HUES6 (cell line): Measurements from ENCODE around the gene FBXO2.
"Not testable (repeated sequence)": the region's sequence is repeated elsewhere in the genome, so short reads cannot be mapped to it uniquely, and the experiment has no call there.

Experiments used
- H3K27ac ChIP-seq: 2 replicates; pipeline ENCODE4 v1.7.0; 2013; ENCODE audit warnings: low read depth, mild to moderate bottlenecking, low read length, inconsistent platforms
- H3K27me3 ChIP-seq: 2 replicates; pipeline ENCODE4 v1.6.1; 2013; ENCODE audit warnings: low read length; ENCODE audit not compliant: control insufficient read depth, insufficient read depth
- H3K36me3 ChIP-seq: 2 replicates; pipeline ENCODE4 v1.6.1; 2013; ENCODE audit warnings: low read length; ENCODE audit not compliant: control insufficient read depth, insufficient read depth
- H3K4me1 ChIP-seq: 2 replicates; pipeline ENCODE4 v1.6.1; 2013; ENCODE audit warnings: low read length; ENCODE audit not compliant: control insufficient read depth, insufficient read depth
- H3K4me3 ChIP-seq: 2 replicates; pipeline ENCODE4 v1.5.1; 2013; ENCODE audit warnings: low read depth, low read length
- H3K9ac ChIP-seq: one replicate; pipeline ENCODE4 v1.6.1; 2013; ENCODE audit warnings: mild to moderate bottlenecking, low read length
- H3K9me3 ChIP-seq: 2 replicates; pipeline ENCODE4 v1.6.1; 2013; ENCODE audit warnings: low read depth, low read length; ENCODE audit not compliant: control insufficient read depth, insufficient read depth

The FBXO2 gene

DNA sequence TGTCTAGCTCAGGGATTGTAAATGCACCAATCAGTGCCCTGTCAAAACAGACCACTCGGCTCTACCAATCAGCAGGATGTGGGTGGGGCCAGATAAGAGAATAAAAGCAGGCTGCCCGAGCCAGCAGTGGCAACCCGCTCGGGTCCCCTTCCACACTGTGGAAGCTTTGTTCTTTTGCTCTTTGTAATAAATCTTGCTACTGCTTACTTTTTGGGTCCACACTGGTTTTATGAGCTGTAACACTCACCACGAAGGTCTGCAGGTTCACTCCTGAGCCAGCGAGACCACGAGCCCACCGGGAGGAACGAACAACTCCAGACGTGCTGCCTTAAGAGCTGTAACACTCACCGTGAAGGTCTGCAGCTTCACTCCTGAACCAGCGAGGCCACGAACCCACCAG lies 44.9 kb downstream of the FBXO2 start:
- H3K4me3 ChIP-seq, H3K4me1 ChIP-seq, H3K36me3 ChIP-seq, H3K9ac ChIP-seq, H3K9me3 ChIP-seq, H3K27ac ChIP-seq, H3K27me3 ChIP-seq: not testable (repeated sequence)

DNA sequence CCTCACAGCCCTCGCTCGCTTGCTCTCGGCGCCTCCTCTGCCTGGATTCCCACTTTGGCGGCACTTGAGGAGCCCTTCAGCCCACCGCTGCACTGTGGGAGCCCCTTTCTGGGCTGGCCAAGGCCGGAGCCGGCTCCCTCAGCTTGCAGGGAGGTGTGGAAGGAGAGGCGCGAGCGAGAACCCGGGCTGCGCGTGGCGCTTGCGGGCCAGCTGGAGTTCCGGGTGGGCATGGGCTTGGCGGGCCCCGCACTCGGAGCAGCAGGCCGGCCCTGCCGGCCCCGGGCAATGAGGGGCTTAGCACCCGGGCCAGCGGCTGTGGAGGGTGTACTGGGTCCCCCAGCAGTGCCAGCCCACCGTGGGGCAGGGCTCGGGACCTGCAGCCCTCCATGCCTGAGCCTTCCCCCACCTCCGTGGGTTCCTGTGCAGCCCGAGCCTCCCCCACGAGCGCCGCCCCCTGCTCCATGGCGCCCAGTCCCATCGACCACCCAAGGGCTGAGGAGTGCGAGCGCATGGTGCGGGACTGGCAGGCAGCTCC lies 45.6 kb downstream of the FBXO2 start:
- not testable (repeated sequence) for H3K27ac ChIP-seq, H3K9me3 ChIP-seq, H3K27me3 ChIP-seq, H3K4me1 ChIP-seq, H3K4me3 ChIP-seq, H3K36me3 ChIP-seq, H3K9ac ChIP-seq

DNA sequence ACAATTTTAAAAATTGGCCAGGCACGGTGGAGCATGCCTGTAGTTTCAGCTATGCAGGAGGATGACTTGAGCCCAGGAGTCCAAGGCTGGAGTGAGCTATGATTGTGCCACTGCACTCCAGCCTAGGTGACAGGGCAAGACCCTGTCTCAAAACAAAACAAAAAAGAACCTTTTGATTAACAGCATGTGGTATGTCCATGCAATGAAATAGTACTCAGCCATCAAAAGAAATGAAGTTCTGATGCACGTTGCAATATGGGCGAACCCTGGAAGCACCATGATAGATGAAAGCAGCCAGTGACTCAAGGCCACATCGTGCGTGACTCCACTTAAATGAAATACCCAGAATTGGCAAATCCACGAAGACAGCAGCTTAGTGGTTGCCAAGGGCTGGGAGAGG lies 47.5 kb downstream of the FBXO2 start:
- H3K27me3 ChIP-seq: no peaks in the 10 kb centered on the region
- no peak overlapping the region for H3K27ac ChIP-seq

DNA sequence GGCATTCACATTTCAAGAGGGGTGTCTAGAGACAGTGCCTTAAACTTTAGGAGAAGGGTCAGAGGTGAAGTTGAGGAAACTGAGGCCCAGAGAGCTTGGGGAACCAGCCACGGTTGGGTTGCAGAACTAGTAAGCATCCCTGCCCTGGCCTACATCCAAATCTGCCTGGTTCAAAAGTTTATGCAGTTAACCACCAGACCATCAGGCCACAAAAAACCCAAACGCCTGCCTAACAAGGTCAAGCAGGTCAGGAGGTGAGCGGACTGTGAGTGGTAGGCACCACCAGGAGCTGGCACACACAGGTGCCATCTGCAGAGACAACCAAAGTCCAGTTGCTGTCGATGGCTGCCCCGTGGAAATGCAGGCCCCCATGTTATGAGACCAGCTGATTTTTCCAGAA lies 51.2 kb downstream of the FBXO2 start:
- Histone ChIP-seq H3K4me3 (no peak overlapping the region), H3K27me3 (no peaks in the 10 kb centered on the region), H3K36me3 (no peaks in the 10 kb centered on the region), H3K4me1 (peaks cover 9% of the 10 kb centered on the region), H3K27ac (no peak overlapping the region), H3K9me3 (no peaks in the 10 kb centered on the region), H3K9ac (no peak overlapping the region)

More for the DNA sequence above, 47.5 kb downstream of the FBXO2 start:
- no peak overlapping the region for H3K4me3 ChIP-seq
- H3K4me1 ChIP-seq: peaks cover 9% of the 10 kb centered on the region
- no peaks in the 10 kb centered on the region for H3K36me3 ChIP-seq
- no peak overlapping the region for H3K9ac ChIP-seq
- no peaks in the 10 kb centered on the region for H3K9me3 ChIP-seq

DNA sequence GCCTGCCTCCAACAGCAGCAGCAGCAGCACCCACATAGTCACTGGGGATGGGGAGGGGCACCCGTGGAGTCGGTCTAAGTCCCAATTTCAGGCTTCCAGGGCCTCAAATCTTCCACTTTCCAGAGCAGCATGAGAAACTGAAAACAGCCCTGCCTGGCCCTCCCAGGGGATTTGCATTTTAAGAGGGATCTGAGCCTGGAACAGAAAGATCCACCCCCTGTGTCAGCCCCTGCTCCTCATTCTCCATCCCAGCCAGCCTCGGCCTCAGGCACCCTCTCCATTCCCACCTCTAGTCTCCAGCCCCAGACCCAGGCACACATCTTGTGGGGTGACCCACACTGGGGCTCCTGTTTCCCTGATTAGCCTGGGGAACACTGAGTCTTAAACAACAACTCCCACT lies 51.8 kb downstream of the FBXO2 start:
- no peaks in the 10 kb centered on the region for H3K27me3 ChIP-seq

DNA sequence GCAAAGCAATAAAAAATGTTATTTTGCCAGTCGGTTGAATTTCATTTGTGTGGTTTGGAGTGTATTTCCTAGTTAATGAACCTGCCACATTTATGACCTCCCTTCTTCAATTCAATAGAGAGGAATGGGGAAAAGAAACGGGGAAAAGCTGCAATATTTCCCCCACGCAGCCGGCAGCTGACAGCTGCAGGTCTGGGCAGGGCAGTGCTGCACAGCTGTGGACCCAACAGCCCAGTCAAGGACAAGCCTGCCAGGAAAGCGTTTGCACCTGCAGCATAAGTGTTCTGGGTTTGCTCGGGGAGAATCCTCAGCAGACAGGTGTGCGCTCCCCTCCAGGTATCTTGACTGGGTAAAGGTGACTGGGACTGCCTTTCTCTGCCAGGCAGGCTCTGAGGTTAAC lies 53.4 kb downstream of the FBXO2 start:
- Histone ChIP-seq H3K36me3 (no peaks in the 10 kb centered on the region), H3K27ac (no peak overlapping the region), H3K4me3 (no peak overlapping the region), H3K9ac (no peak overlapping the region), H3K9me3 (no peaks in the 10 kb centered on the region), H3K27me3 (no peaks in the 10 kb centered on the region), H3K4me1 (peaks cover 9% of the 10 kb centered on the region)

More for the DNA sequence above, 51.8 kb downstream of the FBXO2 start:
- Histone ChIP-seq H3K36me3 (no peaks in the 10 kb centered on the region), H3K4me1 (peaks cover 9% of the 10 kb centered on the region), H3K9me3 (no peaks in the 10 kb centered on the region), H3K27ac (no peak overlapping the region), H3K4me3 (no peak overlapping the region), H3K9ac (no peak overlapping the region)

DNA sequence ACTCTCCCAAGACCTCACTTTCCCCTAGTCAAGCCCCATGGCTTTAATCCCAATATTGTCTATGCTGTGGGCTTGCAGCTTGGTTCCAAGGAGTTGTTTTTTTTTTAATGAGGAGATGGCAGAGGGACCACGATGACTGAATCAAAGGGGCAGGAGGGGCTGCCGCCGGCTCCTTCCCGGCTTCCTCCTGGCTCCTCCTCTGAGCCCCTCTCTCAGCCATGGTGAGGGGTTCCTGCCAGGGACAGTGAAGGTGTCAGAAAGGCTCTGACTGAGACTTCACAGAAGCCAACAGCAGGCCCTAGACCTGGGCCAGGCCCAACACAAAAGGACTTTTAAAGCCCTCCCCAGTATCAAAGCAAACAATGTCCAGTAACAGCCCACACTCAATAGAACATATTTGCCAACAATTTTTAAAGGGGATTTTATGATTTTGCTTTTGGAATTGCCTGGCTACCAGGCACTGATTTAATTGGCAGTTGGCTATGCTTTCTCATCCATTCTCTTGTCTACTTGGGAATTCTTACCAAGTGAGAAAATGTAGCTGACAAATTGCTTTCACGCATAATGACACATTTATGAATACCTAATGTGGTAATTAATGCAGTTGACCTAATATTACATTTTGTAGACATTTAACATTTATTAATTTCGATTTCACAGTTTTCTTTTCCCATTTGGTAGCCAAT lies 54.2 kb downstream of the FBXO2 start:
- no peaks in the 10 kb centered on the region for H3K36me3 ChIP-seq
- H3K4me3 ChIP-seq: no peak overlapping the region
- peaks cover 9% of the 10 kb centered on the region for H3K4me1 ChIP-seq
- no peaks in the 10 kb centered on the region for H3K9me3 ChIP-seq
- no peak overlapping the region for H3K27ac ChIP-seq
- H3K27me3 ChIP-seq: no peaks in the 10 kb centered on the region
- H3K9ac ChIP-seq: no peak overlapping the region

DNA sequence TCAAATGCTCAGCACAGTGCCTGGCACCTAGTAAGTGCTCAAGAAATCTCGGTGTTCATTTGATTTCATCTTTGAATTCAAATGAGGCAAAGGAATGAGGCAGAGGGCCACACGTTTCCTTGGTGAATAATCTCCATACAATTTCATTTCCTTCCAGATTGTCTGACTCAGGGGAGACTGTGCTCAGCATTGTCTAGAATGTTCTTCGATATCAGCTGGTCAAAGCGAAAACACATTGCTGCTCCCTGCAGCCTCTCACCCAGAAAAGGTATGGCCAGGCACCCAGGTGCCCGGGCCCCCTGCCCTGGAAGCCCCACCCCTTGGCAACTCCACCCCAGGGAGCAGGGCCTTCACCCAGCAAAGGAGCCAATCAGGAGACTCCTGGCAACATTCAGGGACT lies 55.8 kb downstream of the FBXO2 start:
- Histone ChIP-seq H3K4me1 (peaks cover 17% of the 10 kb centered on the region), H3K36me3 (no peaks in the 10 kb centered on the region), H3K27me3 (no peaks in the 10 kb centered on the region), H3K27ac (no peak overlapping the region), H3K9me3 (no peaks in the 10 kb centered on the region), H3K4me3 (no peak overlapping the region), H3K9ac (no peak overlapping the region)
